NCI-H345 (cell line): ENCODE data around the gene MCTP1.
"Not testable (repeated sequence)": the region's sequence is repeated elsewhere in the genome, so short reads cannot be mapped to it uniquely, and the experiment has no call there.

Experiments
- DNase-seq: peaks from one replicate; lab custom pipeline; 2025; lab: John Stamatoyannopoulos, UW

MCTP1 gene

GRCh38 chr5:95181644-95182043 lies 103.2 kb downstream of the MCTP1 start:
- no peak for DNase-seq

- peak; percentile 59 for DNase-seq
Observed at GRCh38 chr5:95178046-95178651, 106.7 kb downstream of the MCTP1 start.

- no peak for DNase-seq
Observed at GRCh38 chr5:95177456-95177855, 107.4 kb downstream of the MCTP1 start.

GRCh38 chr5:95175106-95175505 lies 109.8 kb downstream of the MCTP1 start:
- no peak for DNase-seq

DNA sequence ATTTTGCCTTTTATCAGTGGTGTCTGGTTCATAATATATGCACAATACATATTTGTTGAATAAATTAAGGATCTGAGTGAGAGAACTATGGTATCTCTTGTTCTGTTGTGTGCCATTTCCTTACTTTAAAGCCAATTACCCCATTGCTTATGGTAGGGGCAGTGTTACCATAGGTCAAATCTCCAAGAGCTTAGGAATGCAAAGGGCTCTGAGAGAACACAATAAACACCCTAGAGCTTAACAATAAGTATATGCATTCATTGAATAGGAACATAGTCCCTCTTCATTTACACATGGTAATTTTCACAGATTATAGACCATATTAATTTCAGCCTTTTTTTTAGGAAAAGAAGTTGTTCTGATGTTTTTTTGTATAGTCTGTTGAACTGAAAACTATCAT lies 112.2 kb downstream of the MCTP1 start:
- no peak for DNase-seq

GRCh38 chr5:95164861-95165260 lies 120.0 kb downstream of the MCTP1 start:
- no peak for DNase-seq

DNA sequence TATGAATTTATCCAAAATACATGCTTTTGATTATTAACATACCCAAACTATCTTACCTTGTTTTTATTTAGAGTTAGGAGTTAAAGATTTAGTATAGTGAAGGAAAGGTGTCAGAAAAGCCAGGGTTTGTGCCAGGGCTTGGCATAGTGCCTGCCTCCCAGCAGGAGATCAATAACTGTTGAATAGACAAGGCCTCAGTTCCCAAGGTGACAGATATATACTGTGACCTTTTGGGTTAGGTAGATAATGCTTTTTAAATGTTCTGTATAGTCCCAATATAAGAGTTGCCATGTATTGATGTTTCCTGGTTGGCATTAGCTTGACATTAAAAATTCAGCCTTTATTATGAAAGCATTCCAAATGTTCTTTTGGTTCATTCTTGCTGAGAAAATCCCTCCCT lies 121.8 kb downstream of the MCTP1 start:
- DNase-seq = peak; percentile 82

- peak; percentile 30 for DNase-seq
Observed at GRCh38 chr5:95162231-95162992, 122.5 kb downstream of the MCTP1 start.

- DNase-seq = no peak
Observed at GRCh38 chr5:95159603-95160002, 125.3 kb downstream of the MCTP1 start.

- DNase-seq = no peak
Observed at GRCh38 chr5:95155888-95156287, 129.0 kb downstream of the MCTP1 start.

DNA sequence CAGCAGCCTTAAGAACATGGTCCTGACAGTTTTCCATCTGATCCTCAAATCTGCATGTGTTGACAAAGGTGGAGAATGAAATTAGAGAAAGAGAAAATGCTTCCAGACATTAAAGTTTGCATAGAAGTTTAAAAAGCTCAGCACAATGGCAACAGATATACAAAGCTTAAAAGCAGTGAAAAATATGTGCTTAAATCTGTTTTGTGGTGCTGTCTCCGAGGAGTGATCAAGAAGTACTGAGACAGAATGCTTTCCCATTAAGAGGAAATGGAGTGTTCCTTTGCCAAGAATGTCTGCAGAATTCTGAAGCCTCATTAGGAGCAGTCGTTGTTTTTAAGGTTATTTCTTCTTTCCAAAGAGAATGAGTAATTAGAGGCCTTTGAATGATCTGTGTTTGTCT lies 131.4 kb downstream of the MCTP1 start:
- DNase-seq = no peak

GRCh38 chr5:95152535-95152934 lies 132.4 kb downstream of the MCTP1 start:
- no peak for DNase-seq

- no peak for DNase-seq
Observed at GRCh38 chr5:95152131-95152530, 132.8 kb downstream of the MCTP1 start.

GRCh38 chr5:95151694-95152093 lies 133.2 kb downstream of the MCTP1 start:
- no peak for DNase-seq

DNA sequence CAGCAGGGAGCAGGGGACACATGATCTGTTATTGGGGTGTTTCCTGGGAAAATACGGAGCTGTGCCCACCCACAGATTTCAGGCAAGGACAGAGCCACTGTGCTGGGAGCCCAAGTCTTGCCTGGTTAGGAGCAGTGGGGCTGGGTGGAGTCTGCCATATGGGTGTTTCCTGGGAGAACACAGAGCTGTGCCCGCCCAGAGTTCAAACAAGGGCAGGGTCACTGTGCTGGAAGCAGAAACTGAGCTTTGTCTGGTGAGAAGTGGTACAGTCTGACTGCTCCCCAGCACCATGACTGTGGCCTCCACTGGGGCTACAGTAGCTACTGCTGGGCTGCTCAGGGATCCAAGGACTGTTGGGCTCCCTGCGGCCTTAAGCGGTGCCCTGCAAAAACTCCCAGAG lies 135.5 kb downstream of the MCTP1 start:
- no peak for DNase-seq

- DNase-seq = no peak
Observed at GRCh38 chr5:95148453-95148852, 136.4 kb downstream of the MCTP1 start.

GRCh38 chr5:95143858-95144257 lies 141.0 kb downstream of the MCTP1 start:
- not testable (repeated sequence) for DNase-seq

DNA sequence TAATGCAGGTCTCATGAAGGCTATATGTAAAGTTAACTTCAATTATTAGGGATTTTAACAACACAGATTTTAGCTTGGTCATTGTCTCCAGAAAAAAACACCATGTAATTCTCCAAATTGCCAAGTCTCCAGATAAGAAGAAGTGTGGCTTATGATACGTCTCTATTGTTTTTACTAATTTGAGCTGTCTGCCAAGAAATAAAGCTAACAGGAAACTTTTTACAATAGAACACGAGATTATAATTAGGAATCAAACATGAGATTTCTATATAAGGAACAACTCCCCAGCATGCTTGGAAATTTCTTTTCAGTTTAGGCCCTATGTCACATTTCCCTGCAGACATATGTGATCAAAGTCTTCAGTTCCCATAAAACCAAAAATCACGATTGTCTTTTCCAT lies 142.7 kb downstream of the MCTP1 start:
- DNase-seq = no peak

DNA sequence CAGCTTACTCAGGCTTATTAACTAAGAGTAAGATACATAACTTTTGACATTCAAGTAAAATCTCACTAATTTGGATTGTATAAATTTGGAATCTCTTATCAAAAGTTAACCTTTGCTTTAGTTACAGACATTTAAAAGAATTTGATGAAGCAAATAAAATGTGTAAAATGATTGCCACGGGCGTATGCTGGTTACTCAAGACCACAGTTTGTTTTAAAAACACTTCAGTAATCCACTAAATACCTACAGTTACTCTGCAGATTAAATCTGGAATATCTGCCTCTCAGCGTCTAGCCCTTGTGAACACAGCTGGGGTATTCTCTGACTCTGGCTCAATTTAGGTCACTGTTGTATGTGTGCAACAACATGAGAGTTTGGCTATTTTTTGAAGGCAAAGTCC lies 143.8 kb downstream of the MCTP1 start:
- no peak for DNase-seq

GRCh38 chr5:95134326-95134725 lies 150.6 kb downstream of the MCTP1 start:
- no peak for DNase-seq

DNA sequence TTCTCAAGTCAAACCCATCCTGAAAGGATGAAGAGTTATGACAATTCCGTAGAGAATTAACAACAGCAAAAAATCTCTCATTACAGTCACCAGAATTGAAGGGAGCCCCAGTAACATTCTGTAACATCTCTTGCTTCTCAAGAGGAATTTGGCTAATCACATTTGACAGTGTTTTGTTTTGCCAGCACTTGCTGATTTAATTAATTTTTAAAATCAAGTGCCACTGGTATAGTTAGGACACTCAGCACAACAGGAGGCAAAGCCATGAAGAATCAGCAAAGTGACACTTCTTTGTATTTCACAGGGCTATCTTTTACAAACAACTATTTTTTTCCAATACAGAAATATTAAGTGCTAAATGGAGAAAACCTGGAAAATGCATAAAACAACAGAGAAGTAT lies 152.8 kb downstream of the MCTP1 start:
- DNase-seq = no peak

GRCh38 chr5:95130941-95131340 lies 154.0 kb downstream of the MCTP1 start:
- no peak for DNase-seq

GRCh38 chr5:95124731-95125130 lies 160.2 kb downstream of the MCTP1 start:
- no peak for DNase-seq

GRCh38 chr5:95124101-95124500 lies 160.8 kb downstream of the MCTP1 start:
- no peak for DNase-seq
